Measurements from ENCODE around the gene RIIAD1. TPM values are rescaled to one million over a fixed set of nuclear protein-coding genes. Genes with fewer than 3 reads are reported as not detected.

The RIIAD1 gene
- total and polyA plus RNA-seq, 2 donors (not counting 3 experiments of a cell fraction or from before 2014, with no cell fraction given) = not detected

GRCh38 chr1:151701515-151701914 lies 19.8 kb upstream of the RIIAD1 start:
- POLR2A ChIA-PET = no interaction called here
- Histone ChIP-seq H3K27me3 (ENCODE audit: control insufficient read depth in 2 of 2, insufficient read depth in 2 of 2, low read length in 2 of 2) (no peaks in the 10 kb centered on the region), H2AFZ (ENCODE audit: low read depth, low read length) (no peak overlapping the region), H3K9me1 (replicated peaks; ENCODE audit: control insufficient read depth, extremely low read depth, insufficient read depth, low read length) (no peaks in the 10 kb centered on the region), H3K9ac (replicated peaks; ENCODE audit: extremely low read depth, insufficient read depth, low read length) (no peak overlapping the region), H4K20me1 (replicated peaks; ENCODE audit: control insufficient read depth, extremely low read depth, insufficient read depth, low read length) (no peaks in the 10 kb centered on the region), H3K36me3 (ENCODE audit: control insufficient read depth in 2 of 2, extremely low read depth in 1 of 2, insufficient read depth in 2 of 2, low read length in 2 of 2) (peaks cover 5 to 7% of the 10 kb centered on the region in 2 experiments), H3K4me3 (replicated peaks in 1 of 3; ENCODE audit: insufficient read depth in 1 of 3, low read depth in 1 of 3, low read length in 3 of 3) (no peak overlapping the region), H3K4me1 (ENCODE audit: control insufficient read depth, extremely low read depth, insufficient read depth, low read length) (peaks cover 13% of the 10 kb centered on the region), H3K79me2 (ENCODE audit: control insufficient read depth, insufficient read depth, low read length) (no peaks in the 10 kb centered on the region), H3K9me3 (replicated peaks; ENCODE audit: control insufficient read depth, insufficient read depth, low read length) (no peaks in the 10 kb centered on the region), H3K4me2 (ENCODE audit: insufficient read depth, low read length) (no peak overlapping the region), H3K27ac (ENCODE audit: insufficient read depth, low read depth, low read length) (no peak overlapping the region)
- no peak for TF ChIP-seq MAX (IDR thresholded peaks at IDR 0.05; ENCODE audit: insufficient read depth, insufficient read length)
- TF ChIP-seq CTCF (IDR thresholded peaks at IDR 0.05; ENCODE audit: extremely low read depth in 1 of 2, insufficient read depth in 1 of 2, low read depth in 1 of 2, low read length in 2 of 2) = no peak
- TF ChIP-seq EZH2 (IDR thresholded peaks at IDR 0.05; ENCODE audit: borderline replicate concordance, low read depth, low read length, severe bottlenecking) = no peak
- no peak for TF ChIP-seq MYC (IDR thresholded peaks at IDR 0.05; ENCODE audit: low read depth, low read length)
- no peak for TF ChIP-seq GATA2 (IDR thresholded peaks at IDR 0.05; ENCODE audit: insufficient read depth, insufficient read length, low read depth, low read length)
- TF ChIP-seq POLR2A (IDR thresholded peaks at IDR 0.05; ENCODE audit: low read depth, low read length) = no peak
- no peak for TF ChIP-seq FOS (IDR thresholded peaks at IDR 0.05; ENCODE audit: borderline replicate concordance, insufficient read depth, low read length)
- no peak for TF ChIP-seq JUN (IDR thresholded peaks at IDR 0.05; ENCODE audit: borderline replicate concordance, insufficient read depth, insufficient read length, low read depth)
- no peak for TF ChIP-seq POLR2AphosphoS5 (IDR thresholded peaks at IDR 0.05; ENCODE audit: insufficient read depth, low read depth, low read length)
- intact Hi-C loops (cut with micrococcal nuclease) (no loop called here), dilution Hi-C loops (cut with MboI; ENCODE audit: extremely low pct_ligation_motif_present, low sequenced_read_pairs) (no loop called here)
- DNase-seq (ENCODE audit: low read depth, low spot score) = no peak
- no peak for FAIRE-seq
- no TSS peak for BruUV-seq (replicated peaks)
- CTCF ChIA-PET = interaction anchor here (1.5 kb wide), 1 partner anchor 15 kb away, joined by 6 read pairs; the partner anchor contains the start of gene CELF3
